Lower leg skin (tissue), 4 donors: ENCODE results near the gene ZNF618. TPM values are rescaled to one million over a fixed set of nuclear protein-coding genes. Genes with fewer than 3 reads are reported as not detected.

Experiments used
- DNase-seq, 2 donors: peaks; one replicate each; pipeline ENCODE4 v3.0.0-alpha.2; 2019; ENCODE audit warnings: low spot score in 2 of 2
- H3K4me3 ChIP-seq: fragments of 200-600 bp; sonication (generic); 2 replicates; pipeline ENCODE4 v1.5.1; 2017; ENCODE audit warnings: mild to moderate bottlenecking, low read depth; ENCODE audit not compliant: poor library complexity, severe bottlenecking
- CTCF ChIP-seq, 3 donors: fragments of 450-650 bp; IDR thresholded peaks; one replicate each; pipeline ENCODE4 v1.5.1; 2016; ENCODE audit warnings: antibody characterized with exemption in 3 of 3, mild to moderate bottlenecking in 3 of 3, moderate library complexity in 2 of 3
- POLR2A ChIP-seq, 2 donors: fragments of 450-650 bp; IDR thresholded peaks; one replicate each; pipeline ENCODE4 v1.6.1; 2016 to 2017; ENCODE audit warnings: antibody characterized with exemption in 2 of 2, mild to moderate bottlenecking in 1 of 2, moderate library complexity in 1 of 2
- WGBS, 2 donors: methylation state at CpG; one replicate each; pipeline ENCODE4 v1.1.5; 2018; 5-methylcytosine and 5-hydroxymethylcytosine counted together
- intact Hi-C: fragments of 100-400 bp; cut with DNase I; formaldehyde crosslinking; loops from one replicate; pipeline ENCODE4 v1.15.0; 2023; ENCODE audit warnings: low total_unique reads
- total RNA-seq, 4 donors: library from RNA; depleted of rRNA; stranded (reverse); fragments of >200 nt; gene quantifications; one replicate each; pipeline ENCODE4 v1.1.0, GENCODE V29; 2016

ZNF618 gene
- total RNA-seq, 4 donors from 2014 or later: 1.1 to 4.1 (median 2.5) TPM

- intact Hi-C loops: no loop called here
- WGBS, 2 donors: 84 to 91% methylated on average over 12 of the region's 12 CpGs
Observed at GRCh38 chr9:113987526-113987925, 111.4 kb downstream of the ZNF618 start.

GRCh38 chr9:113988385-113989016 lies 112.4 kb downstream of the ZNF618 start:
- intact Hi-C loops: no loop called here
- DNase-seq: no peak
- no peak for TF ChIP-seq CTCF (IDR thresholded peaks at IDR 0.05)
- WGBS, 2 donors: 94 to 96% methylated on average over 23 of the region's 23 CpGs
- H3K4me3 ChIP-seq: no peak overlapping the region

More at GRCh38 chr9:113987526-113987925, 111.4 kb downstream of the ZNF618 start:
- no peak overlapping the region for H3K4me3 ChIP-seq
- TF ChIP-seq POLR2A (IDR thresholded peaks at IDR 0.05) (no peak), CTCF (IDR thresholded peaks at IDR 0.05) (no peak)
- no peak for DNase-seq

GRCh38 chr9:113989017-113989713 lies 113.1 kb downstream of the ZNF618 start:
- 78 to 84% methylated on average over 12 of the region's 12 CpGs for WGBS, 2 donors
- peak in 1 of 2 donors; percentile 36 for DNase-seq
- intact Hi-C loops: no loop called here
- no peak for TF ChIP-seq CTCF (IDR thresholded peaks at IDR 0.05)
- TF ChIP-seq POLR2A (IDR thresholded peaks at IDR 0.05): no peak
- H3K4me3 ChIP-seq: no peak overlapping the region

- no peak overlapping the region for H3K4me3 ChIP-seq
- WGBS, 2 donors: 88 to 92% methylated on average over 5 of the region's 5 CpGs
- no peak for DNase-seq
- intact Hi-C loops: no loop called here
- TF ChIP-seq CTCF (IDR thresholded peaks at IDR 0.05) (no peak), POLR2A (IDR thresholded peaks at IDR 0.05) (no peak)
Observed at GRCh38 chr9:113989714-113990569, 113.8 kb downstream of the ZNF618 start.

- H3K4me3 ChIP-seq: no peak overlapping the region
- DNase-seq: no peak
- TF ChIP-seq POLR2A (IDR thresholded peaks at IDR 0.05) (no peak), CTCF (IDR thresholded peaks at IDR 0.05) (no peak)
- intact Hi-C loops: no loop called here
- 79 to 88% methylated on average over 8 of the region's 8 CpGs for WGBS, 2 donors
Observed at GRCh38 chr9:113990570-113990907, 114.4 kb downstream of the ZNF618 start.
